H1 (cell line): Measurements from ENCODE around the gene ERGIC2. TPM values are rescaled to one million over a fixed set of nuclear protein-coding genes. Genes with fewer than 3 reads are reported as not detected.

Experiments
- CTCF ChIA-PET: fragments of 300-600 bp; sonication (Branson Sonifier 250); formaldehyde crosslinking; loops from one replicate; lab custom pipeline; 2021; ENCODE audit not compliant: partially characterized antibody; lab: Charles Lee
- POLR2A ChIA-PET: fragments of 300-600 bp; sonication (Branson Sonifier 250); formaldehyde crosslinking; loops from one replicate; lab custom pipeline; 2021; ENCODE audit warnings: inconsistent platforms; ENCODE audit not compliant: partially characterized antibody; lab: Charles Lee
- DNase-seq, 2 experiments: peaks; one replicate each; pipeline versions ENCODE4 v3.0.0 to v3.0.0-alpha.2; 2010 to 2022; ENCODE audit warnings: low spot score in 2 of 2, low read depth in 1 of 2, mixed read lengths in 1 of 2
- FAIRE-seq: peaks from 2 replicates; lab custom pipeline; 2011; peaks lifted over from hg19 to GRCh38; lab: Jason Lieb, UNC
- H2AFZ ChIP-seq: 2 replicates; pipeline ENCODE4 v1.8.1; 2012; ENCODE audit warnings: low read length, inconsistent platforms
- H2AK5ac ChIP-seq: 2 replicates; pipeline ENCODE4 v1.6.1; 2013; ENCODE audit warnings: low read depth, low read length
- H2BK120ac ChIP-seq: replicated peaks from 2 replicates; pipeline ENCODE3; 2013; ENCODE audit warnings: low read depth, low read length, inconsistent platforms
- H2BK12ac ChIP-seq: 2 replicates; pipeline ENCODE4 v1.6.1; 2013; ENCODE audit warnings: low read depth, low read length
- H2BK15ac ChIP-seq: 2 replicates; pipeline ENCODE4 v1.6.1; 2013; ENCODE audit warnings: low read length
- H2BK20ac ChIP-seq: 2 replicates; pipeline ENCODE4 v1.6.1; 2013; ENCODE audit warnings: low read length
- H2BK5ac ChIP-seq: 2 replicates; pipeline ENCODE4 v1.6.1; 2013; ENCODE audit warnings: low read depth, low read length
- H3K14ac ChIP-seq: 2 replicates; pipeline ENCODE4 v1.6.1; 2013; ENCODE audit warnings: inconsistent platforms; ENCODE audit not compliant: insufficient read length
- H3K18ac ChIP-seq: 2 replicates; pipeline ENCODE4 v1.6.1; 2013; ENCODE audit warnings: low read length; ENCODE audit errors: extremely low read depth
- H3K23ac ChIP-seq: 2 replicates; pipeline ENCODE4 v1.6.1; 2013; ENCODE audit warnings: inconsistent platforms; ENCODE audit not compliant: insufficient read length
- H3K23me2 ChIP-seq: 2 replicates; pipeline ENCODE4 v1.6.1; 2013; ENCODE audit warnings: low read depth, low read length
- H3K27ac ChIP-seq: 2 replicates; pipeline ENCODE4 v1.6.1; 2011; ENCODE audit warnings: low read depth, low read length, inconsistent platforms
- H3K27me3 ChIP-seq, 4 experiments: replicated peaks in 1 of 4; 1 replicate in 1 of 4; 2 replicates in 3 of 4; pipeline versions ENCODE4 v1.6.1 to v1.8.1; 2011 to 2013; ENCODE audit warnings: low read length in 3 of 4, mild to moderate bottlenecking in 3 of 4, inconsistent platforms in 2 of 4, mixed read lengths in 2 of 4, moderate library complexity in 1 of 4; ENCODE audit not compliant: control insufficient read depth in 3 of 4, insufficient read depth in 3 of 4; ENCODE audit errors: extremely low read depth in 1 of 4
- H3K36me3 ChIP-seq, 4 experiments: 2 replicates each; pipeline versions ENCODE4 v1.6.1 to v1.8.1; 2011 to 2013; ENCODE audit warnings: mild to moderate bottlenecking in 4 of 4, low read length in 3 of 4, moderate library complexity in 2 of 4, control low read depth in 1 of 4, inconsistent platforms in 1 of 4; ENCODE audit not compliant: insufficient read depth in 4 of 4, control insufficient read depth in 2 of 4
- H3K4ac ChIP-seq: replicated peaks from 2 replicates; pipeline ENCODE3; 2013; ENCODE audit warnings: low read length, low read depth, mixed read lengths, inconsistent platforms; ENCODE audit not compliant: insufficient read length
- H3K4me1 ChIP-seq, 4 experiments: replicated peaks in 1 of 4; 1 replicate in 1 of 4; 2 replicates in 3 of 4; pipeline versions ENCODE4 v1.6.1 to v1.8.1; 2011 to 2013; ENCODE audit warnings: low read length in 3 of 4, inconsistent platforms in 2 of 4, mixed read lengths in 1 of 4; ENCODE audit not compliant: insufficient read depth in 4 of 4, control insufficient read depth in 3 of 4
- H3K4me2 ChIP-seq, 2 experiments: 2 replicates each; pipeline versions ENCODE4 v1.6.1 to v1.8.1; 2011 to 2013; ENCODE audit warnings: low read depth in 2 of 2, low read length in 2 of 2, control low read depth in 1 of 2, inconsistent platforms in 1 of 2, mild to moderate bottlenecking in 1 of 2; ENCODE audit not compliant: insufficient read depth in 1 of 2
- H3K4me3 ChIP-seq, 4 experiments: fragments of 200-600, 300-600 bp in 1 of 4; sonication (generic), shearing (Covaris generic), sonication (Bioruptor Twin) in 1 of 4; 2 replicates each; pipeline versions ENCODE4 v1.5.1 to v1.8.1; 2011 to 2016; ENCODE audit warnings: low read length in 4 of 4, low read depth in 3 of 4, control low read depth in 2 of 4, inconsistent platforms in 2 of 4, mild to moderate bottlenecking in 2 of 4, mixed read lengths in 1 of 4, moderate library complexity in 1 of 4; ENCODE audit not compliant: insufficient read depth in 2 of 4; ENCODE audit errors: extremely low read depth in 1 of 4
- H3K56ac ChIP-seq: replicated peaks from 2 replicates; pipeline ENCODE3; 2013; ENCODE audit warnings: low read depth, mild to moderate bottlenecking, mixed read lengths, low read length, inconsistent platforms; ENCODE audit not compliant: insufficient read length
- H3K79me1 ChIP-seq: 2 replicates; pipeline ENCODE4 v1.6.1; 2013; ENCODE audit warnings: low read depth, low read length, control low read depth
- H3K79me2 ChIP-seq, 2 experiments: 2 replicates each; pipeline versions ENCODE4 v1.6.1 to v1.8.1; 2012 to 2013; ENCODE audit warnings: low read length in 2 of 2, mild to moderate bottlenecking in 2 of 2, inconsistent platforms in 1 of 2; ENCODE audit not compliant: insufficient read depth in 2 of 2, control insufficient read depth in 1 of 2
- H3K9ac ChIP-seq, 4 experiments: replicated peaks in 1 of 4; 1 replicate in 1 of 4; 2 replicates in 3 of 4; pipeline versions ENCODE4 v1.6.1 to v1.8.1; 2011 to 2013; ENCODE audit warnings: low read depth in 3 of 4, low read length in 3 of 4, control low read depth in 2 of 4, mild to moderate bottlenecking in 2 of 4, moderate library complexity in 2 of 4, inconsistent platforms in 1 of 4; ENCODE audit errors: extremely low read depth in 1 of 4
- H3K9me3 ChIP-seq, 2 experiments: 2 replicates each; pipeline versions ENCODE4 v1.6.1 to v1.8.1; 2012 to 2013; ENCODE audit warnings: mild to moderate bottlenecking in 2 of 2, moderate library complexity in 2 of 2, control low read depth in 1 of 2, inconsistent platforms in 1 of 2, low read depth in 1 of 2, low read length in 1 of 2, mixed read lengths in 1 of 2; ENCODE audit not compliant: insufficient read depth in 2 of 2
- H4K20me1 ChIP-seq, 2 experiments: replicated peaks in 1 of 2; 2 replicates each; pipeline versions ENCODE3 to v1.8.1; 2011 to 2013; ENCODE audit warnings: inconsistent platforms in 2 of 2, low read length in 2 of 2, mild to moderate bottlenecking in 1 of 2; ENCODE audit not compliant: insufficient read depth in 2 of 2, control insufficient read depth in 1 of 2
- H4K5ac ChIP-seq: 2 replicates; pipeline ENCODE4 v1.6.1; 2013; ENCODE audit warnings: low read length, low read depth, mixed read lengths, inconsistent platforms; ENCODE audit not compliant: insufficient read length
- H4K8ac ChIP-seq: 2 replicates; pipeline ENCODE4 v1.8.0; 2013; ENCODE audit warnings: mild to moderate bottlenecking, moderate library complexity, low read length, inconsistent platforms; ENCODE audit not compliant: insufficient read depth; ENCODE audit errors: extremely low read depth
- H4K91ac ChIP-seq: replicated peaks from 2 replicates; pipeline ENCODE3; 2013; ENCODE audit warnings: low read length, mixed read lengths, inconsistent platforms; ENCODE audit not compliant: insufficient read length
- ASH2L ChIP-seq: fragments of 200-600, 300-600 bp; sonication (generic); IDR thresholded peaks from one replicate; pipeline ENCODE4 v1.7.1; 2017; ENCODE audit warnings: low read length
- ATF2 ChIP-seq: IDR thresholded peaks from 2 replicates; pipeline ENCODE4 v1.6.1; 2012; ENCODE audit warnings: low read length, inconsistent platforms
- CBX8 ChIP-seq: fragments of 300-800, 300-1000 bp; sonication (generic); IDR thresholded peaks from 2 replicates; pipeline ENCODE4 v1.7.1; 2016; ENCODE audit warnings: low read depth, low read length, borderline replicate concordance
- CREB1 ChIP-seq: IDR thresholded peaks from 2 replicates; pipeline ENCODE4 v1.6.1; 2012; ENCODE audit warnings: inconsistent platforms
- MAFK ChIP-seq: IDR thresholded peaks from 2 replicates; pipeline ENCODE4 v1.6.1; 2012; ENCODE audit warnings: low read depth, mild to moderate bottlenecking, improper control_type of control experiment, low read length
- POU5F1 ChIP-seq: IDR thresholded peaks from 2 replicates; pipeline ENCODE4 v1.6.1; 2011; ENCODE audit warnings: low read depth, mild to moderate bottlenecking, low read length, moderate library complexity
- RBBP5 ChIP-seq: IDR thresholded peaks from 2 replicates; pipeline ENCODE4 v1.7.1; 2012; ENCODE audit warnings: low read depth, mild to moderate bottlenecking, inconsistent platforms, low read length, moderate library complexity, borderline replicate concordance
- TEAD4 ChIP-seq: IDR thresholded peaks from 2 replicates; pipeline ENCODE4 v1.6.1; 2012; ENCODE audit warnings: low read depth, low read length, inconsistent platforms, mixed read lengths
- WGBS, 2 experiments: shearing (Covaris generic) in 1 of 2; methylation state at CpG; one replicate each; pipeline versions ENCODE4 v1.1.6 to v1.1.7; 2013 to 2015; ENCODE audit warnings: low lambda C conversion rate in 2 of 2, mixed read lengths in 2 of 2, inconsistent platforms in 1 of 2, low coverage in 1 of 2, missing lambda C conversion rate in 1 of 2; ENCODE audit not compliant: insufficient replicate concordance in 2 of 2, insufficient coverage in 1 of 2, insufficient read length in 1 of 2; ENCODE audit errors: extremely low coverage in 1 of 2, missing lambda C conversion rate in 1 of 2; 5-methylcytosine and 5-hydroxymethylcytosine counted together
- polyA plus RNA-seq, 7 experiments: library from polyadenylated mRNA; depleted of rRNA in 3 of 7; stranded (reverse) in 5 of 7; unstranded in 2 of 7; fragments of >200 nt in 5 of 7; fragments of 200-250 nt in 2 of 7; gene quantifications; 1 replicate in 5 of 7; 2 replicates in 1 of 7; 4 replicates in 1 of 7; pipeline versions ENCODE4 v1.2.1 to v1.2.3, GENCODE V29; 2011 to 2013; ENCODE audit warnings: missing spikeins in 2 of 7, mixed read lengths in 2 of 7
- total RNA-seq: library from RNA; stranded (reverse); fragmentation: NEBNext Ultra II Directional; extraction: Animal tissue kit (Norgen Biotek cat#: 25700); gene quantifications from 2 replicates; pipeline ENCODE4 v1.2.1, GENCODE V29; 2021

ERGIC2 gene
- total and polyA plus RNA-seq, 2 of the 8 experiments (the other 6 are each of a cell fraction or from before 2014, with no cell fraction given), result 16.5 to 61.8 TPM

DNA sequence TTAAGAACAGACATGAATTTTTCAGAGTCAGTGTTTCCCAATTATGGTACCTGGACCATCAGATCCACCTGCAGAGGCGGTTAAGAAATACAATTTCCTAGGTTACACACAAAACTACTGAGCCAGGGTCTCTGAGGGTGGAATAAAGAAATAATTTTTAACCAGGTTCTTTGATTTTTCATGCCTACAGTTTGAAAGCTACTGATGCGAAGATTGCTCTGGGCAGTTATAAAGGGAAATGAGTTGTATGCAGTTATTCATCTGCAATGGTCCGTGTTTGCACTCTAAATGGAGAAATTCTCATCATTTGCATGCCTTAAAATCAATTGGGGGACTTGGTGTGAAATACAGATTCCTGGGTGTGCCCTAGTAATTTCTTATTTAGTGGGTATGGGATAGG, 89.7 kb downstream of the ERGIC2 start:
- H2BK15ac ChIP-seq, result no peak overlapping the region
- no peak overlapping the region for H3K18ac ChIP-seq
- CTCF ChIA-PET, result no interaction called here
- H3K56ac ChIP-seq, result no peak overlapping the region
- WGBS, 2 experiments, result 87% methylated on average over 3 of the region's 3 CpGs; no CpG with 5 or more reads in 1 of the 2 experiments
- no peak overlapping the region for H3K27ac ChIP-seq
- no peak overlapping the region for H4K91ac ChIP-seq
- no peak overlapping the region for H2BK120ac ChIP-seq
- H3K14ac ChIP-seq, result no peak overlapping the region
- no peak overlapping the region for H4K8ac ChIP-seq
- POLR2A ChIA-PET, result no interaction called here
- no peaks in the 10 kb centered on the region for H4K20me1 ChIP-seq
- no peaks in the 10 kb centered on the region for H3K79me1 ChIP-seq
- no peak overlapping the region for H4K5ac ChIP-seq
- TF ChIP-seq TEAD4 (no peak), CBX8 (no peak), MAFK (no peak), POU5F1 (no peak), CREB1 (no peak), ATF2 (no peak), RBBP5 (no peak), ASH2L (no peak)
- no peaks in the 10 kb centered on the region for H3K4me1 ChIP-seq
- H3K23ac ChIP-seq, result no peak overlapping the region
- H3K9me3 ChIP-seq, result no peaks in the 10 kb centered on the region
- DNase-seq (no peak), FAIRE-seq (no peak)
- H2BK12ac ChIP-seq, result no peak overlapping the region
- no peak overlapping the region for H2BK5ac ChIP-seq
- no peak overlapping the region for H3K4me2 ChIP-seq
- H3K23me2 ChIP-seq, result no peaks in the 10 kb centered on the region
- no peak overlapping the region for H3K9ac ChIP-seq
- H2AK5ac ChIP-seq, result no peak overlapping the region
- no peak overlapping the region for H2AFZ ChIP-seq
- no peak overlapping the region for H3K4me3 ChIP-seq
- no peaks in the 10 kb centered on the region for H3K36me3 ChIP-seq
- H2BK20ac ChIP-seq, result no peak overlapping the region
- no peaks in the 10 kb centered on the region for H3K27me3 ChIP-seq
- H3K79me2 ChIP-seq, result no peaks in the 10 kb centered on the region
- no peak overlapping the region for H3K4ac ChIP-seq
